ENCODE data around the gene TATDN3. TPM values are rescaled to one million over a fixed set of nuclear protein-coding genes. Genes with fewer than 3 reads are reported as not detected.

TATDN3 gene, protein sequence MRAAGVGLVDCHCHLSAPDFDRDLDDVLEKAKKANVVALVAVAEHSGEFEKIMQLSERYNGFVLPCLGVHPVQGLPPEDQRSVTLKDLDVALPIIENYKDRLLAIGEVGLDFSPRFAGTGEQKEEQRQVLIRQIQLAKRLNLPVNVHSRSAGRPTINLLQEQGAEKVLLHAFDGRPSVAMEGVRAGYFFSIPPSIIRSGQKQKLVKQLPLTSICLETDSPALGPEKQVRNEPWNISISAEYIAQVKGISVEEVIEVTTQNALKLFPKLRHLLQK
- total RNA-seq (2022; extraction: Qiagen RNA extraction): 11.4 to 15.2 TPM (median 12.4 TPM) in 5 replicates

DNA sequence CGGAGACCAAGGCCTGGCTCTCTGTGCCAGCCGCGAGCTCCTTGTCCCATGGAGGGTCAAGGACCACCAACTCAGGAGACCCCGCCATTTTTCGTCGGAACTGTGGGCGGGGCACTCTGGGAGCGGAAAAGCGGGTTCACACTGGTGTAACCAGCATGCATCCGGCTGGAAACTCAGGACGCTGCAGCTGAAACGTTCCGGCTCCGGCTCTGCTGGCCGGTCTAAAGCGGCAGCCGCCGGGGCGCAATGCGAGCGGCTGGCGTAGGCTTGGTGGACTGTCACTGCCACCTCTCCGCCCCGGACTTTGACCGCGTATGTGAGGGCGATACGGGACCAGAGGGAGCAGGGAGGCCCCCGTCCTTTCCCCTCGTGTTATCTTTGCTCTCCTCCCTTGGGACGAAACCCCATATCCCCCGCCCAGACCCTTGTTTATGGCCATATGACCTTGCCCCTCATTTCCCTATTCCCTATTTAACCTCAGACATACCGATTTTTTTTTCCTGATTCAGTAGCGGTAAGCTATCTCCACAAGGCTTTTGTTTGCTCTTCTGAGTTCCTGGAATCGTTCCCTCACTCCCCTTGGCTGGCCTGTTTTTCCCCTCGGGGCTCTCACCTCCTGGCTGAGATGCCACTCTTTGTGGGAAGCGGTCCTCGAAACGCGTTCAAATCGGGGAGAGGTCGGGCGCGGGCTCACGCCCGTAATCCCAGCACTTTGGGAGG is at the start of gene TATDN3, which contains the start of gene NSL1:
TSS of gene TATDN3 (plus strand) at position 219 of the 720 bp plus-strand sequence. CDS start at position 247, 28 bp downstream.
TSS of gene NSL1 (minus strand) at position 102 of the 720 bp plus-strand sequence. CDS start at position 88, 14 bp downstream.

DNA sequence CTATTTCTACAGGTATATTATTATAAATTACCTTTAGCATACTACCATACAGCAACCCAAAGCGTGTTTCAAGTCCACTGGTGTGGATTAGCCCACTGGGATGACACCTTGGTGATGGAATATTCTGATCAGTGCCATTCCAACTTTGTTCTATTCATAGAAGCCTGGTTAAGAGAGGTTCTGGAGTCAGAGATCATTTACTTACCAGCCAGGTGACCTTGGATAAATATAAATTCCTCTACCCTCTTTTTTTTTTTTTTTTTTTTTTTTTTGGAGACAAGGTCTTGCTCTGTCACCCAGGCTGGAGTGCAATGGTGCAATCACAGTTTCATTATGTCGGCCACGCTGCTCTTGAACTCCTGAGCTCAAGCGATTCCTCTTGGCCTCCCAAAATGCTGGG is 55.9 kb downstream of the TATDN3 start, which contains the start of gene SPATA45:
TSS of gene SPATA45 (minus strand) at position 101 of the 400 bp plus-strand sequence. CDS start 11,500 bp downstream, outside the sequence.

DNA sequence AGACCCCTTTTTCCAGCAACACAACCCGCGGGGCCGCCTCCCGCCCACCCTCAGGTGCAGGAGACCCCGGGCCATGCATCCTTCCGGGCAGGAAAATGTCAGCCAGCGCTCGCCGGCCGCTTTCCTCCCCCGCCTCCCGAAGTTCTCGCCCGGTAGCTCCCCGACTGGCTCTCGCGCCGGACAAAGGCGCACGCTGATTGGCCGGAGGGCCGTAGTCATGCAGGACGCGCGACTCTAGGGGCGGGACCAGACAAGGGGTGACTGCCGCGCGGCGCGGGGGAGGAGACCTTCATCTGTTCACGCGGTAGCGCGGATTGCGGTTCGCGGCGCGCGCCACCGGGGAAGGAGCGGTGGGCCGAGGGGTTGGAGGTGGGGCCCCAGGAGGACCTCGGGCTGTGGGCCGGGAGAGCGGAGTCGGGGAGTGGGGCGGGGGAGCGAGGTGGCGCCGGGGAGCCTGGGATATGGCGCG is 66.3 kb downstream of the TATDN3 start, which contains the start of gene FLVCR1:
TSS of gene FLVCR1 (plus strand) at position 284 of the 469 bp plus-strand sequence. CDS start at position 462, 178 bp downstream.

Other genes starting within 250 kb of the TATDN3 start
- gene ATF3, start 183.1 kb upstream of the TATDN3 start, total RNA-seq (2022; extraction: Qiagen RNA extraction): 20.8 to 37.6 TPM (median 26.9 TPM) in 5 replicates
- 24.8 to 34.8 TPM (median 31.6 TPM) in 5 replicates for gene BATF3, start 92.1 kb upstream of the TATDN3 start, total RNA-seq (2022; extraction: Qiagen RNA extraction)
- gene NSL1, start 117 bp upstream of the TATDN3 start, total RNA-seq (2022; extraction: Qiagen RNA extraction): 28.1 to 37.5 TPM (median 28.5 TPM) in 5 replicates
- 0.20 to 0.46 TPM (median 0.42 TPM) in 3 of 5 replicates, not detected in the others for gene SPATA45, start 55.8 kb downstream of the TATDN3 start, total RNA-seq (2022; extraction: Qiagen RNA extraction)
- 10.4 to 20.9 TPM (median 17.8 TPM) in 5 replicates for gene FLVCR1, start 66.4 kb downstream of the TATDN3 start, total RNA-seq (2022; extraction: Qiagen RNA extraction)
- 1.8 to 3.3 TPM (median 2.7 TPM) in 5 replicates for gene VASH2, start 158.6 kb downstream of the TATDN3 start, total RNA-seq (2022; extraction: Qiagen RNA extraction)
- 15.2 to 21.9 TPM (median 18.4 TPM) in 5 replicates for gene ANGEL2, start 224.0 kb downstream of the TATDN3 start, total RNA-seq (2022; extraction: Qiagen RNA extraction)